ENCODE data around the gene MIA2. TPM values are rescaled to one million over a fixed set of nuclear protein-coding genes. Genes with fewer than 3 reads are reported as not detected.
A peak's percentile ranks its signal among the peaks of the same experiment; 100 is the strongest.
"Not testable (repeated sequence)": the region's sequence is repeated elsewhere in the genome, so short reads cannot be mapped to it uniquely, and the experiment has no call there.

Gene MIA2
- total RNA-seq (10 to 100 TPM; 19.5 to 21.0 TPM), polyA plus RNA-seq (27.8 TPM)

DNA sequence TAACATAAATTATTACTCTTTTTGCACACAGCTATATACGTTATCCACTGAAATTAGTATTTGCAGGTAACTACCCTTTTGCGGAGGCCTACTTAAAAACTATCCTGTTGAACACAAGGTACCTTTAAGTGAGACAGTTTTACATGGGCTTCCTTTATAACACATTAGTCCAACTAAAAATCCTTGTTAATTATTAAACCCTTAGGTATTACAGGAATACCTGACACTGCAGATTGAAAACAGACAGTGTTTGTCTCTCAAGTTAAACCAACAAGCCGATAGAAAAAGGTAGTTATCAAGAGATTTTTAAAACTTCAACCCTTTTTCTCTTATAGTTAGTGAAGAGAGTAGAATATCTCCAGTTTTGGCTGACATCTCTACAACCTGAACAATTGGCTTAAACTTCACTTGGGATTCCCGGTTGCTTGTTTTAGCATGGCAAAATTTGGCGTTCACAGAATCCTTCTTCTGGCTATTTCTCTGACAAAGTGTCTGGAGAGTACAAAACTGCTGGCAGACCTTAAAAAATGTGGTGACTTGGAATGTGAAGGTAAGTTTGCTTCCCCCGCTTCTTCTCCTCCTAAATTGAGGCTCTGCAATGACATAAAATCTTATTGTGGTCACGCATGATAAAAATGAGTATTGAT is at the start of gene MIA2:
MIA2 (plus strand) TSS at position 236 of the 647 bp plus-strand sequence; CDS start at position 436, 200 bp downstream.
- H3K9me3 Mint-ChIP-seq = no peaks in the 10 kb centered on the region
- no peaks in the 10 kb centered on the region for H3K27me3 Mint-ChIP-seq
- peaks cover 32 to 47% (median 41%) of the 10 kb centered on the region in 3 donors for H3K4me1 Mint-ChIP-seq
- H3K36me3 Mint-ChIP-seq = no peaks in the 10 kb centered on the region
- no peak within 1 kb of the TSS for H3K27ac ChIP-seq (ENCODE audit: low read depth, low read length)
- H3K4me3 Mint-ChIP-seq = peak within 1 kb of the TSS in 5 of 7 donors; percentile 1 to 69 (median 60)
- no peaks in the 10 kb centered on the region for H3K9me3 ChIP-seq (ENCODE audit: low read length)
- H3K27ac Mint-ChIP-seq = peak within 1 kb of the TSS; percentile 35 to 93 (median 82)
- no peaks in the 10 kb centered on the region for H3K36me3 ChIP-seq (ENCODE audit: insufficient read depth, low read length)
- no peaks in the 10 kb centered on the region for H3K27me3 ChIP-seq (ENCODE audit: insufficient read depth, low read length, poor library complexity, severe bottlenecking)
- H3K4me1 ChIP-seq (ENCODE audit: insufficient read depth, low read length) = peaks cover 12% of the 10 kb centered on the region
- no peak within 1 kb of the TSS for H3K4me3 ChIP-seq (ENCODE audit: low read length)
- no peak for DNase-seq
- ChIA-PET POLR2A (no interaction called here), CTCF (no interaction called here)

GRCh38 chr14:39184628-39185255 is 49.0 kb upstream of the MIA2 start:
- Histone ChIP-seq H3K4me3 (ENCODE audit: low read length) (no peak overlapping the region), H3K27ac (ENCODE audit: low read depth, low read length) (no peak overlapping the region), H3K9me3 (ENCODE audit: low read length) (no peaks in the 10 kb centered on the region), H3K27me3 (ENCODE audit: insufficient read depth, low read length, poor library complexity, severe bottlenecking) (no peaks in the 10 kb centered on the region), H3K4me1 (ENCODE audit: insufficient read depth, low read length) (peaks cover 5% of the 10 kb centered on the region), H3K36me3 (ENCODE audit: insufficient read depth, low read length) (peaks cover 19% of the 10 kb centered on the region)
- POLR2A ChIA-PET = interaction anchor here (1.0 to 1.6 kb wide), 3 partner anchors 10 to 14 kb away, joined by 3 to 11 read pairs (median 4); partner anchors contain the start of genes PNN and TRAPPC6B
- Mint-ChIP-seq H3K27me3 (no peaks in the 10 kb centered on the region), H3K27ac (peak overlapping the region in 2 of 8 donors; percentile 54 to 82), H3K36me3 (peaks cover 0 to 14% (median 2%) of the 10 kb centered on the region in 3 donors), H3K4me3 (no peak overlapping the region), H3K9me3 (no peaks in the 10 kb centered on the region), H3K4me1 (peaks cover 3 to 15% (median 3%) of the 10 kb centered on the region in 3 donors)
- CTCF ChIA-PET = interaction anchor here (1.2 kb wide), 1 partner anchor 9 kb away, joined by 4 read pairs; the partner anchor contains the start of gene PNN
- no peak for DNase-seq

DNA sequence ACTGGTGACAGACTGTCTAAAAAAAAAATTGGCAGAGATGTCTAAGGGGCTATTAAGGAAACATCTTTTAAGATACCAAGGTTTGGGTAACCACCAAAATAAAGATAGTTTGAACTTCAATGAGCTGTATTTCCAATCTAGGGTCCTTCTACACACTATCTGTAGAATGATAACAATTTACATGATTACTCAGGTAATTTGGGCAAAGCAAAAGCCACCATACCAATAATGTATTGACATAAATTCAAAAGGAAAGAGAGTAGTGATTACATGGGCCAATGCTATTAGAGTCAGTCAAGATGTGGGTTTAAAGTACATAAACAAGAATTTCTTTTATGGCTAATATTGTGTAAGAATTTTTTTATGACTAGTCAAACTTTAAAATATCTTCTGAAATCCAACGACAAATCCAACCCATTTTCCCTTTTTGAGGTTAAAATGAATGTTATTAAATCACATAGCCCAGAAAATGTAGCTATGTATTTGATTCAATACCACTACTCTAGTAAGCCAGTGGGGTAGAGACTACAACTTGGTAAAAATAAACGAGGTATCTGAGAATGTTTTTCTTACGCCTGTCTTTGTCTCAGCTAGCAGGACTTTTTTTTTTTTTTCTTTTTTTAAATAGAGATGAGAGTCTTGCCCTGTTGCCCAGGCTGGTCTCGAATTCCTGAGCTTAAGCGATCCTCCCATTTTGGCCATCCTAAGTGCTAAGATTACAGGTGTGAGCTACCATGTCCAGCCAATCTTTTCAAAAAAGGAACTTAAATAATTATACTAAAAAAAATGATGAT is 48.3 kb upstream of the MIA2 start:
- Histone ChIP-seq H3K9me3 (ENCODE audit: low read length) (no peaks in the 10 kb centered on the region), H3K4me1 (ENCODE audit: insufficient read depth, low read length) (peaks cover under 1% of the 10 kb centered on the region), H3K4me3 (ENCODE audit: low read length) (no peak overlapping the region), H3K36me3 (ENCODE audit: insufficient read depth, low read length) (peaks cover 12% of the 10 kb centered on the region), H3K27me3 (ENCODE audit: insufficient read depth, low read length, poor library complexity, severe bottlenecking) (no peaks in the 10 kb centered on the region), H3K27ac (ENCODE audit: low read depth, low read length) (no peak overlapping the region)
- DNase-seq = no peak
- Mint-ChIP-seq H3K27ac (peak overlapping the region in 2 of 8 donors; percentile 52 to 61), H3K27me3 (no peaks in the 10 kb centered on the region), H3K4me3 (no peak overlapping the region), H3K36me3 (peaks cover 0 to 14% (median 0%) of the 10 kb centered on the region in 3 donors), H3K9me3 (no peaks in the 10 kb centered on the region), H3K4me1 (peaks cover 0 to 15% (median 3%) of the 10 kb centered on the region in 3 donors)
- CTCF ChIA-PET = interaction anchor here (1.2 kb wide), 1 partner anchor 10 kb away, joined by 4 read pairs; the partner anchor contains the start of gene PNN
- POLR2A ChIA-PET = interaction anchor here (1.0 to 1.6 kb wide), 3 partner anchors 10 to 15 kb away, joined by 3 to 11 read pairs (median 4); partner anchors contain the start of genes PNN and TRAPPC6B

GRCh38 chr14:39186941-39187525 is 46.7 kb upstream of the MIA2 start:
- Histone ChIP-seq H3K4me3 (ENCODE audit: low read length) (no peak overlapping the region), H3K36me3 (ENCODE audit: insufficient read depth, low read length) (no peaks in the 10 kb centered on the region), H3K27ac (ENCODE audit: low read depth, low read length) (no peak overlapping the region), H3K27me3 (ENCODE audit: insufficient read depth, low read length, poor library complexity, severe bottlenecking) (no peaks in the 10 kb centered on the region), H3K9me3 (ENCODE audit: low read length) (no peaks in the 10 kb centered on the region), H3K4me1 (ENCODE audit: insufficient read depth, low read length) (no peaks in the 10 kb centered on the region)
- no peaks in the 10 kb centered on the region for H3K27me3 Mint-ChIP-seq
- H3K4me1 Mint-ChIP-seq = peaks cover 0 to 15% (median 3%) of the 10 kb centered on the region in 3 donors
- H3K27ac Mint-ChIP-seq = peak overlapping the region in 2 of 8 donors; percentile 51 to 70
- DNase-seq = no peak
- H3K36me3 Mint-ChIP-seq = peaks cover 0 to 14% (median 0%) of the 10 kb centered on the region in 3 donors
- H3K9me3 Mint-ChIP-seq = no peaks in the 10 kb centered on the region
- no peak overlapping the region for H3K4me3 Mint-ChIP-seq
- CTCF ChIA-PET = no interaction called here
- POLR2A ChIA-PET = interaction anchor here (0.7 kb wide), 1 partner anchor 81 kb away, joined by 6 read pairs; no protein-coding TSS in a partner anchor

DNA sequence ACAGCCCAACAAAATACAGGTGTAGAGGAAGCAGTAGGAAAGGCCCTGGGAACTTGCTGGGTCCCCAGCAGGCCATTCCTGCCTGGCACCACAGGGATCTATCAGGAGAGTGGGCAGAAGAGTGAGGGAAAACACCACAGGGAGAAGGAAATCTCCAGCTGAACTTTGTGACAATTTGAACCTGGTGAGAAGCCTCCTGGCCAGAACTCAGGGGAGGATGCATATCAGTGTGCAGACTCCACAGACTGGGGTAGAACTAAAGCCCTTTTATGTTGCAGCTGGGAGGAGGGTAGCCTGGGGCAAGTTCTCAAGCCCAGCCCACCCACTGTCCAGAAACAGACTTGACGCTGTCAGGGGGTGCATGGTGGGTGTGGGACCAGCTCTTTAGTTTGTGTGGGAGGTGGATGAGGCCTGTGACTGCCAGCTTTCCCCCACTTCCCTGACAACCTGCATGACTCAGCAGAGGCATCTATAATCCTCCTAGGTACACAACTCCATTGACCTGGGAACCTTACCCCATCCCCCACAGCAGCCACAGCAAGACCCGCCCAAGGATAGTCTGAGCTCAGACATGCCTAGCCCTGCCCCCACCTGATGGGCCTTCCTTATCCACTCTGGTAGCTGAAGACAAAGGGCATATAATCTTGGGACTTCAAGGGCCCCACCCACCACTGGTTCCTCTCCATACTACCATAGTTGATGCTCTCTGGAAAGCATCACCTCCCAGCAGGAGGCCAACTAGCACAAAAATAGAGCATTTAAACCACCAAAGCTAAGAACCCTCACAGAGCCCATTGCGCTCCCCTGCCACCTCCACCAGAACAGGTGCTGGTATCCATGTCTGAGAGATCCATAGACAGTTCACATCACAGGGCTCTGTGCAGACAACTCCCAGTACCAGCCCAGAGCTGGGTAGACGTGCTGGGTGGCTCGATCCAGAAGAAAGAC is 29.8 kb upstream of the MIA2 start:
- no peaks in the 10 kb centered on the region for H3K9me3 Mint-ChIP-seq
- H3K27me3 Mint-ChIP-seq = peaks cover 0 to 3% of the 10 kb centered on the region in 2 donors
- Histone ChIP-seq H3K27me3 (ENCODE audit: insufficient read depth, low read length, poor library complexity, severe bottlenecking) (no peaks in the 10 kb centered on the region), H3K9me3 (ENCODE audit: low read length) (no peaks in the 10 kb centered on the region), H3K4me1 (ENCODE audit: insufficient read depth, low read length) (no peaks in the 10 kb centered on the region), H3K4me3 (ENCODE audit: low read length) (no peak overlapping the region), H3K27ac (ENCODE audit: low read depth, low read length) (no peak overlapping the region), H3K36me3 (ENCODE audit: insufficient read depth, low read length) (no peaks in the 10 kb centered on the region)
- DNase-seq = no peak
- H3K36me3 Mint-ChIP-seq = no peaks in the 10 kb centered on the region
- ChIA-PET CTCF (no interaction called here), POLR2A (no interaction called here)
- H3K4me1 Mint-ChIP-seq = peaks cover 8 to 14% (median 13%) of the 10 kb centered on the region in 3 donors
- no peak overlapping the region for H3K4me3 Mint-ChIP-seq
- H3K27ac Mint-ChIP-seq = peak overlapping the region in 1 of 8 donors; percentile 32

GRCh38 chr14:39207430-39207829 is 26.3 kb upstream of the MIA2 start:
- H3K27me3 Mint-ChIP-seq; H3K9me3 ChIP-seq (ENCODE audit: low read length); DNase-seq; H3K36me3 Mint-ChIP-seq; H3K4me3 Mint-ChIP-seq; CTCF ChIA-PET; H3K4me3 ChIP-seq (ENCODE audit: low read length); POLR2A ChIA-PET; H3K27me3 ChIP-seq (ENCODE audit: insufficient read depth, low read length, poor library complexity, severe bottlenecking); H3K4me1 ChIP-seq (ENCODE audit: insufficient read depth, low read length); H3K27ac ChIP-seq (ENCODE audit: low read depth, low read length); H3K9me3 Mint-ChIP-seq; H3K36me3 ChIP-seq (ENCODE audit: insufficient read depth, low read length): not testable (repeated sequence)
- peak overlapping the region in 6 of 8 donors; percentile 3 to 89 (median 40) for H3K27ac Mint-ChIP-seq
- H3K4me1 Mint-ChIP-seq = peaks cover 8 to 14% (median 13%) of the 10 kb centered on the region in 3 donors

Data from CD8-positive, alpha-beta memory T cell (primary cell).